Hematopoietic multipotent progenitor cell treated with erythropoietin and hydrocortisone succinate and interleukin-3 and kit ligand, for 6 days (in vitro differentiated cells): ENCODE measurements around the gene PAK2.
A peak's percentile ranks its signal among the peaks of the same experiment; 100 is the strongest.
"Not testable (repeated sequence)": the region's sequence is repeated elsewhere in the genome, so short reads cannot be mapped to it uniquely, and the experiment has no call there.

Experiments
- DNase-seq: peaks from one replicate; pipeline ENCODE4 v3.0.0-alpha.2; 2015

PAK2 gene

GRCh38 chr3:196736670-196737374, 2.8 kb upstream of the PAK2 start:
- no peak for DNase-seq

- DNase-seq: no peak
Observed at GRCh38 chr3:196737655-196738054, 2.0 kb upstream of the PAK2 start.

- DNase-seq: peak; percentile 52
Observed at GRCh38 chr3:196740481-196741248, 1.0 kb downstream of the PAK2 start.

GRCh38 chr3:196741249-196741889, 1.7 kb downstream of the PAK2 start:
- DNase-seq: peak; percentile 24

- DNase-seq: not testable (repeated sequence)
Observed at GRCh38 chr3:196743569-196743968, 3.9 kb downstream of the PAK2 start.

- no peak for DNase-seq
Observed at GRCh38 chr3:196749125-196749524, 9.5 kb downstream of the PAK2 start.

- DNase-seq: peak; percentile 21
Observed at GRCh38 chr3:196753201-196753600, 13.5 kb downstream of the PAK2 start.

- DNase-seq: peak; percentile 38
Observed at GRCh38 chr3:196754091-196754981, 14.7 kb downstream of the PAK2 start.

- peak; percentile 56 for DNase-seq
Observed at GRCh38 chr3:196756732-196757131, 17.1 kb downstream of the PAK2 start.

GRCh38 chr3:196757876-196758739, 18.5 kb downstream of the PAK2 start:
- no peak for DNase-seq

GRCh38 chr3:196763179-196763578, 23.5 kb downstream of the PAK2 start:
- DNase-seq: no peak

GRCh38 chr3:196765454-196765853, 25.8 kb downstream of the PAK2 start:
- no peak for DNase-seq

- no peak for DNase-seq
Observed at GRCh38 chr3:196771067-196771466, 31.4 kb downstream of the PAK2 start.

GRCh38 chr3:196772102-196772501, 32.4 kb downstream of the PAK2 start:
- DNase-seq: no peak

GRCh38 chr3:196772897-196773296, 33.2 kb downstream of the PAK2 start:
- DNase-seq: no peak

- no peak for DNase-seq
Observed at GRCh38 chr3:196774191-196774820, 34.6 kb downstream of the PAK2 start.

GRCh38 chr3:196774848-196775422, 35.3 kb downstream of the PAK2 start:
- DNase-seq: no peak

GRCh38 chr3:196775938-196776337, 36.3 kb downstream of the PAK2 start:
- no peak for DNase-seq

- no peak for DNase-seq
Observed at GRCh38 chr3:196777836-196778235, 38.2 kb downstream of the PAK2 start.

GRCh38 chr3:196778755-196779154, 39.1 kb downstream of the PAK2 start:
- DNase-seq: no peak

- no peak for DNase-seq
Observed at GRCh38 chr3:196782511-196782910, 42.9 kb downstream of the PAK2 start.
